ENCODE data around the gene TOGARAM2.

- TF ChIP-seq RAD21 (IDR thresholded peaks at IDR 0.05; ENCODE audit: low read depth) (no peak), ZBTB33 (IDR thresholded peaks at IDR 0.05; ENCODE audit: extremely low read depth, insufficient replicate concordance, low read length) (no peak), CTCF (IDR thresholded peaks at IDR 0.05 in 2 of 3, conservative IDR thresholded peaks at IDR 0.05 in 1 of 3; ENCODE audit: borderline replicate concordance in 1 of 3, insufficient read depth in 1 of 3, low read depth in 2 of 3, low read length in 2 of 3) (no peak), REST (IDR thresholded peaks at IDR 0.05; ENCODE audit: low read depth) (no peak), POLR2A (IDR thresholded peaks at IDR 0.05; ENCODE audit: borderline replicate concordance, extremely low read depth, insufficient read depth, insufficient read length) (no peak), POLR2AphosphoS5 (IDR thresholded peaks at IDR 0.05; ENCODE audit: low read depth, low read length) (no peak), EZH2phosphoT487 (IDR thresholded peaks at IDR 0.05; ENCODE audit: borderline replicate concordance) (no peak), ZFX (IDR thresholded peaks at IDR 0.05) (no peak), EGR1 (IDR thresholded peaks at IDR 0.05; ENCODE audit: low read depth) (no peak)
Observed at GRCh38 chr2:29063646-29064345, 82.7 kb downstream of the TOGARAM2 start.
